HL-60 (cell line): Measurements from ENCODE around the gene JPH3.

ENCODE experiments used
- DNase-seq, 2 experiments: peaks; one replicate each; pipeline ENCODE4 v3.0.0-alpha.2; 2010 to 2020; ENCODE audit warnings: low read depth in 1 of 2, low spot score in 1 of 2
- H3K27ac ChIP-seq: fragments of 250-450 bp; sonication (Bioruptor Pico); replicated peaks from 2 replicates; pipeline ENCODE4 v1.5.1; 2020; ENCODE audit warnings: mild to moderate bottlenecking, moderate library complexity
- H3K27me3 ChIP-seq: fragments of 250-450 bp; sonication (Bioruptor Pico); 2 replicates; pipeline ENCODE4 v1.5.1; 2021; ENCODE audit warnings: mild to moderate bottlenecking, moderate library complexity; ENCODE audit not compliant: insufficient read depth, poor library complexity, severe bottlenecking
- H3K4me3 ChIP-seq: replicated peaks from 2 replicates; pipeline ENCODE4 v1.5.1; 2011; ENCODE audit warnings: mild to moderate bottlenecking, control low read depth, low read length; ENCODE audit not compliant: insufficient read depth
- GABPA ChIP-seq: IDR thresholded peaks from 2 replicates; pipeline ENCODE4 v1.6.1; 2012; ENCODE audit warnings: low read depth
- POLR2AphosphoS5 ChIP-seq: IDR thresholded peaks from 2 replicates; pipeline ENCODE4 v1.6.1; 2012; ENCODE audit warnings: low read depth
- SPI1 ChIP-seq: IDR thresholded peaks from 2 replicates; pipeline ENCODE4 v1.6.1; 2012; ENCODE audit warnings: low read depth, mild to moderate bottlenecking, borderline replicate concordance
- TF ChIP-seq, protein P1 (sequence below): IDR thresholded peaks from 2 replicates; pipeline ENCODE4 v1.6.1; 2012; ENCODE audit warnings: low read depth; ENCODE audit not compliant: insufficient replicate concordance
- TF ChIP-seq, protein P2 (sequence below): IDR thresholded peaks from one replicate; pipeline ENCODE4 v1.5.1; 2011; ENCODE audit warnings: low read length, control low read depth, inconsistent platforms; ENCODE audit not compliant: insufficient read depth

The JPH3 gene

DNA sequence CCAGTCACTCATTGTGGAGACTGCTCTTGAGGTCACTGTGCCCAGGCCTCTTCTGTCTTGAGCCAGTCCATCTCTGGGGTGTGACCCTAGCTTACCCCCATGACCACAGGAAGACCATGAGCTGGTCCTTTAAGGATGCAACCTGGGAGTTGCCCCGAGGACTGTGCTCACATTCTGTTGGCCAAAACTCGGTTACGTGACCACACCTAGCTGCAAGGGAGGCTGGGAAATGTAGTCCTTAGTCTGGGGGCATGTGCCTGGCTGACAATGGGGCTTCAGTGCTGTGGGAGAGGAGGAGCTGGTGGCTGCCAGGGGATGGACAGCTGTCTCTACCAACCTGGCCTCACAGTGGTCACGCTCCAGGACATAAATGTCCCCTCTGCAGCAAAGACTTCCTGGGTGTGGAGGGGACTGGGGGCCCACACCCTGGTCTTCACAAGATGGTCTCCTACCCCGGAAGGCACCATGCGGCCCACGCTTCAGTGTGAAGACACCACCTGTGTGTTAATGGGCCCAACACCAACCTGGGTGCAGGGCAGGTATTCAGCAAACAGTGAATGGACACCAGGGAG, 55.4 kb downstream of the JPH3 start:
- no peak for TF ChIP-seq POLR2AphosphoS5
- TF ChIP-seq SPI1: no peak
- Histone ChIP-seq H3K27me3 (no peaks in the 10 kb centered on the region), H3K4me3 (no peak overlapping the region), H3K27ac (no peak overlapping the region)
- DNase-seq: no peak

DNA sequence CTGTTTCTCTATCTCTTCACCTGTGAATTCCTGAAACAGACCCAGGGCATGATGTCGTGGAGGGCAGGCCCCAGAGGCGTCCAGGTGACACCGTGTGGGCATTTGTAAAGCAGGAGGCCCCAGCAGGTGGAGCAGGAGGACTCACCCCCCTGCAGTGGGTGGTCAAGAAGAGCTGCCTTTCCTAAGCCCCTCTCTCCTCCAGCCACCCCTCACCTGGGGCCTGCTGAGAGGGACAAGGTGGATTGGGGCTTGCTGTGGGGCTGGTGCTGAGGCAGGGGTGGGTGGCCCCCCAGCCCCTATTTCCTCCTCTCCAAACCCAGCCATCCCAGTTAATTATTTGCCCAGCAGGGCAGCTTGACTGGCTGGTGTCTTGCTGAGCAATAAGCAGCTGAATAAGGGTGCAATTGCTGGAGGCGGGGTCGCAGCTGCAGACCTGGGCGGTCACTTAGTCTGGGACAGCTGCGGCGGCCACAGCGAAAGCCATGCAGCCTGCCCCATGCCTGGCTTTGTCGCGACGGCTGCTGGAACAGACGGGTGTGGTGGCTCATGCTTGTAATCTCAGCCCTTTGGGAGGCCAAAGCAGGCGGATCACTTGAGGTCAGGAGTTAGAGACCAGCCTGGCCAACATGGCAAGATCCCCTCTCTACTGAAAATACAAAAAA, 56.4 kb downstream of the JPH3 start:
- no peak overlapping the region for H3K4me3 ChIP-seq
- H3K27me3 ChIP-seq: no peaks in the 10 kb centered on the region
- TF ChIP-seq POLR2AphosphoS5 (no peak), GABPA (no peak), SPI1 (no peak)
- TF ChIP-seq, protein P1, sequence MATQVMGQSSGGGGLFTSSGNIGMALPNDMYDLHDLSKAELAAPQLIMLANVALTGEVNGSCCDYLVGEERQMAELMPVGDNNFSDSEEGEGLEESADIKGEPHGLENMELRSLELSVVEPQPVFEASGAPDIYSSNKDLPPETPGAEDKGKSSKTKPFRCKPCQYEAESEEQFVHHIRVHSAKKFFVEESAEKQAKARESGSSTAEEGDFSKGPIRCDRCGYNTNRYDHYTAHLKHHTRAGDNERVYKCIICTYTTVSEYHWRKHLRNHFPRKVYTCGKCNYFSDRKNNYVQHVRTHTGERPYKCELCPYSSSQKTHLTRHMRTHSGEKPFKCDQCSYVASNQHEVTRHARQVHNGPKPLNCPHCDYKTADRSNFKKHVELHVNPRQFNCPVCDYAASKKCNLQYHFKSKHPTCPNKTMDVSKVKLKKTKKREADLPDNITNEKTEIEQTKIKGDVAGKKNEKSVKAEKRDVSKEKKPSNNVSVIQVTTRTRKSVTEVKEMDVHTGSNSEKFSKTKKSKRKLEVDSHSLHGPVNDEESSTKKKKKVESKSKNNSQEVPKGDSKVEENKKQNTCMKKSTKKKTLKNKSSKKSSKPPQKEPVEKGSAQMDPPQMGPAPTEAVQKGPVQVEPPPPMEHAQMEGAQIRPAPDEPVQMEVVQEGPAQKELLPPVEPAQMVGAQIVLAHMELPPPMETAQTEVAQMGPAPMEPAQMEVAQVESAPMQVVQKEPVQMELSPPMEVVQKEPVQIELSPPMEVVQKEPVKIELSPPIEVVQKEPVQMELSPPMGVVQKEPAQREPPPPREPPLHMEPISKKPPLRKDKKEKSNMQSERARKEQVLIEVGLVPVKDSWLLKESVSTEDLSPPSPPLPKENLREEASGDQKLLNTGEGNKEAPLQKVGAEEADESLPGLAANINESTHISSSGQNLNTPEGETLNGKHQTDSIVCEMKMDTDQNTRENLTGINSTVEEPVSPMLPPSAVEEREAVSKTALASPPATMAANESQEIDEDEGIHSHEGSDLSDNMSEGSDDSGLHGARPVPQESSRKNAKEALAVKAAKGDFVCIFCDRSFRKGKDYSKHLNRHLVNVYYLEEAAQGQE: no peak
- TF ChIP-seq, protein P2, sequence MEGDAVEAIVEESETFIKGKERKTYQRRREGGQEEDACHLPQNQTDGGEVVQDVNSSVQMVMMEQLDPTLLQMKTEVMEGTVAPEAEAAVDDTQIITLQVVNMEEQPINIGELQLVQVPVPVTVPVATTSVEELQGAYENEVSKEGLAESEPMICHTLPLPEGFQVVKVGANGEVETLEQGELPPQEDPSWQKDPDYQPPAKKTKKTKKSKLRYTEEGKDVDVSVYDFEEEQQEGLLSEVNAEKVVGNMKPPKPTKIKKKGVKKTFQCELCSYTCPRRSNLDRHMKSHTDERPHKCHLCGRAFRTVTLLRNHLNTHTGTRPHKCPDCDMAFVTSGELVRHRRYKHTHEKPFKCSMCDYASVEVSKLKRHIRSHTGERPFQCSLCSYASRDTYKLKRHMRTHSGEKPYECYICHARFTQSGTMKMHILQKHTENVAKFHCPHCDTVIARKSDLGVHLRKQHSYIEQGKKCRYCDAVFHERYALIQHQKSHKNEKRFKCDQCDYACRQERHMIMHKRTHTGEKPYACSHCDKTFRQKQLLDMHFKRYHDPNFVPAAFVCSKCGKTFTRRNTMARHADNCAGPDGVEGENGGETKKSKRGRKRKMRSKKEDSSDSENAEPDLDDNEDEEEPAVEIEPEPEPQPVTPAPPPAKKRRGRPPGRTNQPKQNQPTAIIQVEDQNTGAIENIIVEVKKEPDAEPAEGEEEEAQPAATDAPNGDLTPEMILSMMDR: no peak
- no peak for DNase-seq
- no peak overlapping the region for H3K27ac ChIP-seq

DNA sequence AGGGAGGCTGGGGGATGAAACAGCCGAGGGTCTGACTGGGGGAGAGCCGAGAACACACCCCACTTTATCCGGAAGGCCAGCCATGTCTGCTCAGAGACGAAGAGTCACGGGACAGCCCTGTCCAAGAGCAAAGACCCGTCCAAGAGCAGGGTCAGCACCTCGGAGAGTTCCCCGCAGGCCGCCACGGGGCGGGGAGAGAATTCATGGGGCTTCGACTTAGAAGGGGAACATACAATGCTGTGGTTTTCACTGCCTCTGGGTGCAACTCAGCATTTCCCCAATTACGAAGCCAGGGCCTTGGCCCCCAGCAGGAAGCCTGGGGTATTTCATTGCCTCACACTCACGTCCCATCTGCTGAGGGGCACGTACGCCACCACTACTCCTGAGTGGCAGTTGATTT, 59.3 kb downstream of the JPH3 start:
- peak; percentile 45 to 86 for DNase-seq
- H3K27me3 ChIP-seq: no peaks in the 10 kb centered on the region
- TF ChIP-seq, protein P2: no peak
- no peak for TF ChIP-seq GABPA
- TF ChIP-seq POLR2AphosphoS5: no peak
- TF ChIP-seq, protein P1: peak; percentile 97
- TF ChIP-seq SPI1: peak; percentile 68; the same call in 1 of the 2 replicates
- no peak overlapping the region for H3K27ac ChIP-seq
- H3K4me3 ChIP-seq: no peak overlapping the region

DNA sequence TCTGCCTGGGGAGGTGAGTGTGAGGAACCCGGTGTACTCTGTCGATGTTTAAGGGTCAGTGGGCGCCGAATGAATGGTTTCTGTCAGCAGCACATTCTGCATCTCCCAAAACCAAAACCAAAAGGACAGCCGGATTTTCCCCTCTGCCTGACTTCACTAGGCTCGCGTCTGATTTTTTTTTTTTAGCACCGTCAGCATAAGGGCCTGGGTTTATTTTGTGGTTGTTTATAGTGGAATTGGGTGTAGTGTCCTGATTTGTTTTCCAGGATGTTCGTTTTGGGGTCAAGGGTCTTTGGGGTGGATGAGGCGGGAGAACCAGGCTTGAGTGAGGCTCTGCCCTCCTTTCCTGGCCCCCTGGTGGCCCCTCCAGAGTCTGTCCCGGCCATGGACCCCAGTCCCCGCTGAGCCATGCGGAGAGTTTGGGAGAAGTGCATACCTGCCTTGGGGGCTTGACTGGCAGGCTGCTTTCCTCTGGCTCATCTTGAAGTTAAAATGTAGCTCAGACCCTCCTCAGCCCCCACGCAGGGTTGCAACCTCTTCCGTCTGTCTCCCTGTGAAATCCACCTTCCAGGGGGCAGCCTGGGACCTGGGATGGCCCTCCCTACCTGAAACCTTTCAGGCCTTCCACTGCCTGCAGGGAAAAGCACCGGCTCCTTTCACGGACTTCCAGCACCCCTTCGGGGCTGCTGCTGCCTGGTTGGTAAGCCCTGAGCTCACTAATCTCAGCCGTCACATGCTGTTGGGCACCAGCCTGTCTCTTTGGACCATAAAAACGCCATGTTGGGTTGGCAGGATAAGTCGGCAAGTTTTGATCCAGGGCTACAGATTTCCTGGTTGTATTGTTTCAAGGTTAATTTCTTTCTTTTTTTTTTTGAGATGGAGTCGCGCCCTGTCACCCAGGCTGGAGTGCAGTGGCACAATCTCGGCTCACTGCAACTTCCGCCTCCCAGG, 60.2 kb downstream of the JPH3 start:
- TF ChIP-seq SPI1 (no peak), GABPA (no peak), POLR2AphosphoS5 (no peak)
- TF ChIP-seq, protein P2: no peak
- TF ChIP-seq, protein P1: no peak
- no peak overlapping the region for H3K4me3 ChIP-seq
- H3K27me3 ChIP-seq: no peaks in the 10 kb centered on the region
- no peak for DNase-seq
- no peak overlapping the region for H3K27ac ChIP-seq
